SK-MEL-5 (cell line): ENCODE measurements around the gene PELI2. TPM values are rescaled to one million over a fixed set of nuclear protein-coding genes. Genes with fewer than 3 reads are reported as not detected.

ENCODE experiments used
- DNase-seq: peaks from one replicate; pipeline ENCODE4 v3.0.0-alpha.2; 2016; ENCODE audit warnings: low read depth, low spot score
- in situ Hi-C: cut with HindIII; loops from 2 replicates; pipeline ENCODE4 v1.10.0; 2016; ENCODE audit warnings: low sequenced_read_pairs, high pct_unique_total_duplicates, low pct_unique_long_range_greater_than_20kb
- total RNA-seq: library from RNA; depleted of rRNA; stranded (reverse); fragments of >200 nt; shearing (Covaris generic); gene quantifications from 2 replicates; pipeline ENCODE4 v1.2.3, GENCODE V29; 2014

The PELI2 gene
- total RNA-seq, 1 experiment from 2014 or later = 3.2 TPM

DNA sequence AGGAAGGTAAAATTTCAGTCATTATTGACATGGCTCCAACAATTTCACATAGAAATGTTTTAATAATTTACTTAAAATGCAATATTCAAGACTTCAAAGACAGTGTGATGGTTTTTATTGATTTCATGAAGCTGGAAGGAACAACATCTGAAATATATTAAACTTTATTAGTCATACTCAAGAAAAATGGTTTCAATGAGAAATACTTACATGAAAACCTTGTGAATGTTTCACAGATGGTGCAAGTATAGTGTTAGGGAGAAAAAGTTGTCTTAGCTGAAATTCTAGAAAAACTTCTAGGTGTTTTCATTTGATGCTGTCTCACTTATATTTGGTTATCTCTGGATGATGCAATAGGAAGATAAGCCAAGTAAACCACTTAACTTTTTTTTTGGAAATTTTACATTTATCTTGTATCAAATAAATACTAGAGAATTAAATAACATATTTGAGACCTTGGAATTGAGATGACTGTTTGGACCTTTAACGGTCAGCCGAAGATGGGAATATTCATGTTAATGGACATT lies 65.5 kb downstream of the PELI2 start:
- in situ Hi-C loops = no loop called here
- no peak for DNase-seq

DNA sequence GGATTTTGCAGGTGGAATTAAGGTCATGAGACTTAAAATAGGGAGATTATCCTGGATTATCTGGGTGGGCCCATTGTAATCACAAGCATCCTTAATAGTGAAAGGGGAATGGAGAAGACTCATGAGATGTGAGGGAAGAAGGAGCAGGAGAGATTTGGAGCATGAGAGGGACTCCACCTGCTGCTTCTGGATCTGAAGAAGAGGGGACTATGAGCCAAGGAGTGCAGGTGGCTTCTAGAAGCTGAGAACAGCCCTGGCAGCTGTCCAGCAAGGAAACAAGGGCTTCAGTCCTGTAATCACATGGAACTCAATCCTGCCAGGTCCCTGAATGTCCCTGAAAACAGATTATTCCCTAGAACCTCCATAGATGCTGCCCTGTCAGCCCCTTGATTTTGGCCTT lies 67.8 kb downstream of the PELI2 start:
- in situ Hi-C loops = no loop called here
- DNase-seq = no peak

DNA sequence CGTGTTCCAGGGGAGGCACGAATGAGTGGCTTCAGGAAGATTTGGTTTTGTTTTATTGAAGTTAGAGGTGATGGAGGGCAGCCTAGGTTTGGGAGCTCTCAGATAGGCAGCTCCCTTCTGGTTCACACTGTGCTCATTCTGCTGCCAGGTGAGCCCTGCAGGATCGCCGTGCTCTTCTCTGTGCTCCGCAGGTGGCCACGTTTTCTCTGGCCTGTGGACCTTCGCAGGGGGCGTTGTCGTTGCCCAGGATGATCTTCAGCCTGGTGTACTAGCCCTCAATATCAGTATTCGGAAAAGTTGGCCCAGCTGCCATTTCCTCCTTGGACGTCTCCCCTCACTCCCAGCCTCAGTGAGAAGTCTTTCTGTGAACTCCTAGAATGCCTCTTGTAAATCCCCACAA lies 69.5 kb downstream of the PELI2 start:
- no peak for DNase-seq
- in situ Hi-C loops = no loop called here

DNA sequence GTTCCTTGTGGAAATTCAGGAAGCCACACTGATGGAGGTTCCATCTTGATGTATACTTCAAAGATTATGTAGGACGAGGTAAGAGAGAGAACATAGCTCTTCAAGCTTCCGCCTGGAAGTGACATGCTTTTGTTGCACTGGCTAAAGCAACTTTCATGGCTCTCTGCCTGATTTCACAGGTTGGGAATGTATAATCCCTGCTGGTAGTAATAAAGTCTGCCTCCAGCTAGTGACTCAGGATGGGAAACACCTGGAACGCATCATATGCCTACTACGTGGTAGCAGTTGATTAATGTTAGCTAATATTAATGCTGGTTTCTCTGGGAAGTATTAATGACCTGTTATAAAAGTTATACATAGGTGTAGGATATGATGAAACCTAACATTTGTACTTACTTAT lies 71.1 kb downstream of the PELI2 start:
- in situ Hi-C loops = no loop called here
- DNase-seq = no peak

DNA sequence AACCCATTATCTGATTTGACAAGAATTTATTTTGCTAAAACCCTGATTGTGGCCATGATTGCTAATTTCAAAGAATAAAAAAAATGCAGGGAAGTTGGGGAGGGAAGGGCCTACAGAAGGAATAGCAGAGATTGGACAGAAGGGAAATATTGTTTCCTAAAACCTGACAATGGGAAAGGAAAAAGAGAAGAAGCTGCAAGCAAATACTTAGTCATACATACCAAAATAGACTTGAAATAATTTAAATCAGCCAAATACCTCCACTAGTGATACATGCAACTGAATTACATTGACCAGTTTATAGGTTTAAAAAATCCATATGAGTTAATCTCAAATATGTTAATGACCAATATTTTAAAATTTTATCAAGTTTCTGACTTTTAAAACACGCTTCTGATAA lies 75.1 kb downstream of the PELI2 start:
- in situ Hi-C loops = no loop called here
- DNase-seq = no peak

DNA sequence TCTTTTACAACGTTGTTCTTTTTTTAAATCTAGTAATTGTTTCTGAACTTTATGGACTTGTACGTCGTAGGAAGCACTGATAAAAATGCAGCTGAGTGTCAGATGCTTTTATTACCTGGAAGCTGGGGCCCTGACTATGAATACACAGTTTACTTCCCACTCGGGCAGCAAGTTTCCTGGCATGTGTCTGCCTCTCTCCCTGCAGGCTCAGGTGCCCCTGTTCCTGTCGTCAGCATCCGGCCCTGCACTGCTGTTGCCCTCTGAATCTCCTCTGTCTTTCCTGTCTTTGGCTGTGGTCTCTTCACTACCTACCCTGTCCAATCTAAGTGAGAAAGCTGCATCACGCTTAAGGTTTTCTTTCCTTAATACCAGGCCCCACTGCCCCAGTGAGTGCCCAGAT lies 75.8 kb downstream of the PELI2 start:
- no peak for DNase-seq
- in situ Hi-C loops = no loop called here

DNA sequence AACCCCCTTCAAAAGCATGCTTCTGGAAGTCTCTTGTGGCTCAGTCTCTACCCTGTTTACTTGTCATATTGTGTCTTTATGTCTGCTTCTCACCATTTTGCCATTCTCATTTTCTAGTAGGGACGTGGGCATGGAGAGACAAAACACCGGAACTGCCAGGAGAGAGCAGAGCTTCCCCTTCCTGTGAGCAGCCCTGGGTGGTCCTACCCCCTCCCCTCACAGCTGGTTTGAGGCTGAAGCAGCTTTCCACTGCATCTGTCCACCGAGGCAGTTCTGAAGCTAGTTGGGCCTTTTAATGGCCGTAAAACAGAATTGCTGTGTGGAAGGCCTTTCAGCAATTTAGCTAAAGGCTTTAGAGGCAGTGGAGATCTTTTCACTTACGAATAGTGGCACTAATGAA lies 77.0 kb downstream of the PELI2 start:
- DNase-seq = no peak
- in situ Hi-C loops = no loop called here

DNA sequence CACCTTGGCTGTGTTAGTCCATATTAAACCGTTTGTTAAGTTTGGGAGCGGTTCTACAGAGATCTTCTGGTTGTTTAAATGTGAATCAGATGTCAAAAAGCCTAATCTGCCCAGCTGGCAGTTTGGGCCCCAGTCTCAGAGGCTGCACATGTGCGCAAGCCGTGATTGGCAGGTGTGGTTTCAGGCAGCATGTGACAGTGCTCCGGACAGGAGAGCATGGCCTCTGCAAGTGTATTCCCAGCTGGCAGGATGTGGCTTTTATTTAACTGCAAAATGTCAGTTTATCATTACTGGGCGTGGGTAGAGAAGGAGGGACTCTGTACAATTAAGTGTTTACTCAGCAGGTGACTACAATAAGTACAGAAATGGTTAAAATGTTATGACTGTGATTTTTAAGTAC lies 77.5 kb downstream of the PELI2 start:
- in situ Hi-C loops = no loop called here
- DNase-seq = no peak

DNA sequence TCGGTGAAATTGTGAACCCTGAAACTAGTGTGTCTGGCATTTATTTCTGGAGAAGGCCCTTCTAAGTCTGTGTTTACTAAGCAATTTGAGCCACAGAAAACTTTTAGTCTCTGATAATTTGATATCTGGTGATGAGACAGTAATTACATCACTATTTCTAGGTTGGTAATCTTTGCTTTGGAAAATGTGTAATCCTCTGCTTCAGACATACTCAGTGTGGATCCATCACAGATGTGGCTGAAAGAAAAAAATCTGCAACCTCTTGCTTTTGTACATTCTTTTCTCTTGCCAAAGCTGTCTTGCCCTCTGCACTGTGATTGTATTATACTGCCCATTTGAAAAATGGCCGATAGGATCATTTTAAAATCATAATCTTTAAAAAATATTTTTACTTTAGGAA lies 78.1 kb downstream of the PELI2 start:
- in situ Hi-C loops = no loop called here
- DNase-seq = no peak

DNA sequence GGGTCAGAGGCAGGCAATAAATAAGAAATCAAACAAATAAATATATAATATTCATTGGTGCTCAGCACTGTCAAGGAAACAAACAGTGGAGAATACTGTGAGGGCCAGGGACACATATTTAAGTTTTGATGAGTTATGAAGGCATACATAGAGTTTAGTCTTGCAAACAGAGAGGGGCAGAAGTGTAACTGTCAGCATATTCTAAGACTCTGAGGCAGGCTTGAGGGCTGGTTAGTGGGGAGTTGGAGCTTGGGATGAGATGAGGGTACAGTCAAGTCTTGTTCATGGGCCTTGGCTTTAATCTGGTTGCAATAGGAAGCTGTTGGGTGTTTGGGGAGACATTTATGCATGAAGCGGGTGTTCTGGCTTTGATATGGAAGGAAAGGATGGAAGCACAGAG lies 78.9 kb downstream of the PELI2 start:
- no peak for DNase-seq
- in situ Hi-C loops = no loop called here

DNA sequence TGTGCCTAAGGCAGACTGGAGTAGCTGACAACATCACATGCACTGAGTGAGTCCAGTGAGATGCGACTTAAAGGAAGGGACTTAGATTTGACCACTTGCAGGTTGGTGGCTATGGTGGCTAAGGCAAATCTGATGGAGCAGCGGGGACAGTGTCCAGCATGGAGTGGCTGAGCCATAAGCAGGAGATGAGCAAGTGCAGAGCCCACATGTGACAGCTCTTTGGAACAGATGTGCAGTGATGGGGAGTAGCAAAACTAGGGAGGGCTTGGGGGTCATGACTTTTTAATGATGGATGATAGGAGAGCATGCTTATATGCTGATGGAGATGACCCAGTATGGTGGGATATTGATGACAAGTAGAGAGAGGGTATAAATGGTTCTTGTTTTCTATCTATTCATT lies 80.2 kb downstream of the PELI2 start:
- DNase-seq = no peak
- in situ Hi-C loops = no loop called here

DNA sequence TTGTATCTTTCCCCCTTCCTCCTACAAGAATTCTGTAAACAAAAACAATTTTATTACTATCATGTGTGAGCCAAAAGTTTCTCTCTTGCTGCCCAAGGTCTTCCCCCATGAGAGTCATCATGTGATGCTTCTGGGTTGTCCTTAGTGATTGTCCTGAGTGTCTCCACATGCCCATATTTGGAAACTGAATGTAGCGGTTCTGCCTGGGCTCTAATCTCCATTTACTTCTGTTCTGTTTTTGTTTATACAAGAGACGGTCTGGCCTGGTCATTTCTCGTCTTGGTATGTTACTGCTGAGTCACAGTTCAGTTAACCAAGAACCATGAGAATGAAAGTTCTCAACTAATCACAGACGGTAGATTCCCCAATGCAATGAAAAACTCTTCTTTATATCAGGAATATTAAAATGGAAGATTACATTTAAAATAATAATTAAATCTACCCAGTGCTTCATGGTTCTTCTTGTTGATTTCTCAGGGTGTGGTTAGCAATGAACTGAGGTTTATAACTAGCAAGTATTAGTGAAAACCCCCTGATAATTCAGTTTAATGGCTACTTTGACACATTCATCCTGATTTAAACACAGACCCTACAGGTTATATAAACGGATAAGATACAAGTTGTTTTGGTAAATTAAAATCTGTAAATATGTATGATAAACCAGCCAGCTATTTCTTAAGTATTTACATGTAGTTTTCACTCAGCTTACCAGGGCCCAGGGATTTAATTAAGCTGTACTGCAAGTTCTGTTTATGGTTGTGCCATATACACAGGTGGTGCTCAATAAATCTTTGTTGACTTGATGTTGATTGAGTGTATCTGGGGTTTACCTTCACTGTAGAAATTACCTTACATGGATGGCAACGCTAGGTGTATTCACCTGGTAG lies 81.1 kb downstream of the PELI2 start:
- in situ Hi-C loops = no loop called here
- DNase-seq = peak; percentile 10

DNA sequence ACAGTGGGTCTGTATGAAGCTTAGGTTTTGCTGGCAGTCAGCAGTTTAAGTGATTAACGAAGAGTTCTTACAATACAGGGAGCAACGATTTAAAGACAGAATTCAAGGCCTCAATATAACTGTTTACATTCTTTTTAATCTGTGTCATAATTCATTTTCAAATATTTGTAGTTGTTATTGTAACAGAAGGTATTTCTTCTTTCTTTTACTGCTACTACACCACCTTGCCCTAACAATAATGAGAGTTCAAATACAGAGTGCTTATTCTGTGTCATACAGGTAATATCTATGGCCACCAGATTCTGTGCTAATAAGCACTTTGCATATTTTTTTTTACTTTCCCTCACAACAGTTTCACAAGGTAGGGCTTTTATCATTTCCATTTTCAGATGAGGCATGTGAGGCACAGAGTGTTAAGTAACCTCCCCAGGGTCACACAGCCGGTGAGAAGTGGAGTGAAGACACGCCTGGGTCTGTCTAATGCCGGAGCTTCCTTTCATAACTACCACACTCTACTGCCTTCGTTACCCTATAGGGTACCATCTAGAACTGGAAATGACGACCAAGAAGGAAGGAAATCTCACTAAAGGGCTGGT lies 81.9 kb downstream of the PELI2 start:
- in situ Hi-C loops = no loop called here
- no peak for DNase-seq

DNA sequence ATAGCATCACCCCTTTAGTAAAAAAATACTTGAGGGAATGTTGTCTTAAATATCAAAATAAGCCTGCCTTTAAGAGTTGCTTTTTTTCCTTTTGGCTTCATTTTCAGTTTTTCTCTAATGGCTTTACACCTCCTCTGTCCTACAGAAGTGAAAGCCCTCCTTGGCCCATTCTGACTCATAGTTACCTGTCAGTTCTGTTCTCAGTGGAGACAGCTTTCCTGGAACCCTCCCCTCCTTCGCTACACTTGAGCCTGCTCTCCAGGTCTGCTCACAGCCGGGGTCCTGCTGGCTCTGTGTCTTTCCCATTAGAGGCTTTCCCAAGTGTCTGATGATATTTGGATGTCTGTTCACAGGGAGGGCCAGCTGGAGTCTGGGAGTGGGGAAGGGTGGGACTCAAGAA lies 84.0 kb downstream of the PELI2 start:
- DNase-seq = no peak
- in situ Hi-C loops = no loop called here

DNA sequence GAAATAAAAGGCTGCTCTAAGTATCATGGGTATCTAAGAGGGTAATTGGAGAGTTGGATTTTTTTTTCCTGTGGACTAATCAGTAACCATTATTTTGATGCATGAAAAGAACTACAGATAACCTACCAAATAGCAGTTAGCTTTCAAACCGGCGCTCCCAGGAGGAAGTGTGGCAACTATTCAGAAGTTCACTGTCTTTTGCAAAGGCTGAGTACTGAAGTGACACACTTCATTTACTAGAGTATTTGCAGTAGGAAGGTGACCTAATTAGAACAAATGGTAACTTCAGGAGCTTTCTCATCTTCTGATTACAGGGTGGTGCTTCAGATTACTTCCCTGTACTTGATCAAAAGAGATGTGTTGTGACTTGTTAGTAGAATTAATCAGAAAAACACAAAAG lies 87.7 kb downstream of the PELI2 start:
- DNase-seq = no peak
- in situ Hi-C loops = no loop called here

DNA sequence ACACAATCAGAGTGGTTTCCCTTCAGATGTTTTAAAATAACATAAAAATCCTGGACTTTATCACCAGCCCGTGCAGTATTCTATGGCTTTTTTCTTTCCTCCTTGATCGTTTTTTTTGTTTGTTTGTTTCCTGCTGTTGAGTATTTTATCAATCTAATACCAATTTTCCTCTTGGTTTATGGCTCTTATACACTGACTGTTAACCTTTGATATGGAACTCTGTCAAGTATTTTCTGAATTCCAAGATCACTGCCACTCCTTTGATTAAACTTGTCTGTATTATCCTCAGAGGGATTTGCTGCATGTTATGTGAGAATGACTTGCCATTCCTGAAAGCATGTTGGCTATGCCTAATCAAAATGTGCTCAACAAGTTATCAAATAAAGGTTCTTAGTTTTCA lies 88.4 kb downstream of the PELI2 start:
- in situ Hi-C loops = no loop called here
- DNase-seq = no peak

DNA sequence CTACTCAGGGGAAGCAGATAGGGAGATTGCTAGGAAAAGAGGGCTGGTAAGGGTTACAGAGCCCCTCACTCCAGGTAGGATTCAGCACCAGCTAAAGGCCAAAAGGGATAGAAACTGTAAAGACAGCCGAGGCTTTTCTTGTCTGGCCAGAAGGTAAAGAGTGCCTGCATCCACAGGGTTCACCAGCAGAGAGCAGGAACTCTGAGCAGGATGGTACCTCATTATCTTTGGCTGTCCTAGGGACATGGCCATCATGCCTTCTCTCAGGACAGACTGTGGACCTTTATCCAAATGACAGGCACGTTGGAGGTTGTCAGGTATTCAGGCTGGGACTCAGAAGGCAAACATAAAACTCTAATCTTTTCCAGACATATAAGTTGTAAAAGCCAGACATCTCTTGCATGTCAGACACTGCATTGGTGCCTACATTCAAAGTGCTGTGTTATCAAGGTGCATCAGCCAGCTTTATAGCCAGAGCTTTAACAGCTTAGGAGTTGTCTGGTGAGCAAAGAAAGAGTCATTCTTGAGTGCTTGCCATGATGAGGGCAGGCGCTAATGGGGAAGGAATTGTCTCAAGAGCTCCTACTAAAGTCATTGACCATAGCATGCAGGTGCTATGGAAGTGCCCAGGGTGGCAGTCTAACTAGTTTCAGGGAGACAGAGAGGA lies 89.5 kb downstream of the PELI2 start:
- no peak for DNase-seq

DNA sequence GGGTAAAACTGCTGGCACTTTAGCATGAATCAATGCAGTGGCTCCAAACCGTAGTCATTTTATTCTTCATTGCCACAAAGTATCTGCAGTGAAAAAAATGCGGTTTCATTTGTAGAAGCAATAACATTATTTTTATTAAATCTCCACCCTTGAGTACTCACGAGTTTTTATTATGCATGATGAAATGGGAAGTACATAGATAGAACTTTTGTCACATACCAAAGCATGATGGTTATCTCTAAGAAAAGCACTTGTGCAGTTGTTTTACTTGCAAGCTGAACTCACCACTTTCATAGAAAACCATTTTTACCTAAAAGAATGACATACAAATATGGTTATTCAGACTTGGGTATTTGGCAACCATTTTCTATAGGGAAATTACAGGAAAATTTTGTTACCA lies 90.3 kb downstream of the PELI2 start:
- in situ Hi-C loops = no loop called here
- DNase-seq = no peak

More for the DNA sequence above, 89.5 kb downstream of the PELI2 start:
- in situ Hi-C loops = no loop called here

DNA sequence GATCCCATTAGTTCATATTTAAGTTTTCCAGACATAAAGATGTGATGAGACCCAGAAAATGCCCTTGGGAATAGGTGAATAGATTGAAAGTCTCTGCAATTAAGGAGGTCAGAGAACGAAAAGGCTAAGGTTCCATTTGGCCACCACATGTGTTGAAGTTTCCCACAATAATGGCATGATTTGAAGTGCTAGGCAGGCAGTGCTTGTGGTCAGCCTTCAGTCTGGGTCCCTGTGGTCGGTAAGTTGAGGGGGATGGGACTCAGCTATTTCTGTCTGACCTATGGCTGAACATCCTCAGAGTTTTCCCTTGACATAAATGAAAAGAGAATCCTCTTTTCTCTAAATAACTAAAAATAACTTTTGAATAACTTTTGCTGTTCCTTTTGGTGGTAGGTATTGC lies 92.4 kb downstream of the PELI2 start:
- no peak for DNase-seq
- in situ Hi-C loops = no loop called here
